ENCODE results near the gene FAM163B.

Gene FAM163B

DNA sequence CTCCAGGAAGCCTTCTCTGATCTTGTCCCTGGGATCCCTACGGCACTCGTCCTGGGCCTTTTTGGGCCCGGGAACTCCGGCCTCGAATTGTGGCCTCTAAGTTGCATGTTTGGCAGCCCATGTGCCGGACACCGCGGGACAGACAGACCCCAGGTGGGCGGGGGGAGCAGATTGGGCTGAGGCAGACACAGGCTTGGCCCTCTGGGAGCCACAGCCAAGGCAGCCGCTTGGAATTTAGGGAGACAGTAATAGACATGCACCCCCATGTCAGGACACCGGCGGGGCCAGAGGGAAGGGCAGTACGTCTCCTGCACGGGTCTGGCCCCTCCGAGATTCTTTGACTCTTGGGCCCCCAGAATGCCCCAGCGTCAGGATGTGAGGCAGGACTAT, 38.5 kb downstream of the FAM163B start:
- H3K4me2 ChIP-seq (ENCODE audit: low read length) = no peak overlapping the region
- TF ChIP-seq, protein P1, sequence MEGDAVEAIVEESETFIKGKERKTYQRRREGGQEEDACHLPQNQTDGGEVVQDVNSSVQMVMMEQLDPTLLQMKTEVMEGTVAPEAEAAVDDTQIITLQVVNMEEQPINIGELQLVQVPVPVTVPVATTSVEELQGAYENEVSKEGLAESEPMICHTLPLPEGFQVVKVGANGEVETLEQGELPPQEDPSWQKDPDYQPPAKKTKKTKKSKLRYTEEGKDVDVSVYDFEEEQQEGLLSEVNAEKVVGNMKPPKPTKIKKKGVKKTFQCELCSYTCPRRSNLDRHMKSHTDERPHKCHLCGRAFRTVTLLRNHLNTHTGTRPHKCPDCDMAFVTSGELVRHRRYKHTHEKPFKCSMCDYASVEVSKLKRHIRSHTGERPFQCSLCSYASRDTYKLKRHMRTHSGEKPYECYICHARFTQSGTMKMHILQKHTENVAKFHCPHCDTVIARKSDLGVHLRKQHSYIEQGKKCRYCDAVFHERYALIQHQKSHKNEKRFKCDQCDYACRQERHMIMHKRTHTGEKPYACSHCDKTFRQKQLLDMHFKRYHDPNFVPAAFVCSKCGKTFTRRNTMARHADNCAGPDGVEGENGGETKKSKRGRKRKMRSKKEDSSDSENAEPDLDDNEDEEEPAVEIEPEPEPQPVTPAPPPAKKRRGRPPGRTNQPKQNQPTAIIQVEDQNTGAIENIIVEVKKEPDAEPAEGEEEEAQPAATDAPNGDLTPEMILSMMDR (IDR thresholded peaks at IDR 0.05; ENCODE audit: low read length) = no peak
- no peak for TF ChIP-seq EZH2 (IDR thresholded peaks at IDR 0.05; ENCODE audit: borderline replicate concordance, low read length)
- no peaks in the 10 kb centered on the region for H3K36me3 ChIP-seq (ENCODE audit: insufficient read depth, low read length)
- H3K9me3 ChIP-seq (ENCODE audit: low read length) = no peaks in the 10 kb centered on the region
- no peaks in the 10 kb centered on the region for H3K79me2 ChIP-seq (ENCODE audit: insufficient read depth, low read length)
- H3K27me3 ChIP-seq (ENCODE audit: insufficient read depth, low read length) = peaks cover 5% of the 10 kb centered on the region; the same call in 1 of the 2 replicates
- no peak overlapping the region for H3K4me3 ChIP-seq (ENCODE audit: low read depth, low read length, poor library complexity, severe bottlenecking)
- no peaks in the 10 kb centered on the region for H3K4me1 ChIP-seq (ENCODE audit: insufficient read depth, low read length, severe bottlenecking)
- no peaks in the 10 kb centered on the region for H3K9me2 ChIP-seq (ENCODE audit: low read depth, low read length)
- no peaks in the 10 kb centered on the region for H4K20me1 ChIP-seq (ENCODE audit: insufficient read depth, low read length)
- H3F3A ChIP-seq (ENCODE audit: insufficient read depth, low read length) = no peaks in the 10 kb centered on the region
- no peak overlapping the region for H3K9ac ChIP-seq (ENCODE audit: low read length)
- H2AFZ ChIP-seq (ENCODE audit: low read length) = no peak overlapping the region
- H3K27ac ChIP-seq (ENCODE audit: low read depth, low read length, poor library complexity, severe bottlenecking) = no peak overlapping the region

DNA sequence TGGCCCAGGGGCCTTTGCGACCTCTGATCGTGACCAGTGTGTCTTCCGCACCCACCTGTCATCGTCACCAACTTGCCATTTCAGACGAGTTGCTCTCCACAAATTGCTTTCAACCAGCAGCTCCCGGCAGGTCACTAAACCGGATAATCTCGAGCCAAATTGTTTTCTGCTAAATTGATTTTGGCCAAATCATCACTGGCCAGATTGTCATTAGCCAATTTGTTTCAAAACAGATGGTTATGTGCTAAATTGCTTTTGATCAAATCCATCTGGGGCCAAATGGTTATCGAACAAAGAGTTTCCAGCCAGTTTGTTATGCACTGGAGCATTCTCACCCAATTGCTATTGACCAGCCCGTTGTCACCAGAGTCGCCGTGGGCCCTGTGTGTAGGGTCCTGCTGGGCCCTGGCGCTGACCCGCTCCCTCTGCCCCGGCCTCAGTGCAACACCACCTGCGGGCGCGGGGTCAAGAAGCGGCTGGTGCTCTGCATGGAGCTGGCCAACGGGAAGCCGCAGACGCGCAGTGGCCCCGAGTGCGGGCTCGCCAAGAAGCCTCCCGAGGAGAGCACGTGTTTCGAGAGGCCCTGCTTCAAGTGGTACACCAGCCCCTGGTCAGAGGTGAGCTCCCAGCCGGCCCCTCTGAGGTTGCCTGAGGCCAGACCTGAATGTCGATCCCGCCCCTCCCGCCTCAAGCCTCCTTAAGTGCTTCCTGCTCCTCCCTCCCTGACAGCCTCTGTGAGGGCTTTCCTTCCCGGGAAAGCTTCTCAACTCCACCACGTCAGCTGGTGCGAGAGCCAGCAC, 39.1 kb downstream of the FAM163B start:
- TF ChIP-seq, protein P1 (IDR thresholded peaks at IDR 0.05; ENCODE audit: low read length) = no peak
- no peak for TF ChIP-seq EZH2 (IDR thresholded peaks at IDR 0.05; ENCODE audit: borderline replicate concordance, low read length)
- H3K4me2 ChIP-seq (ENCODE audit: low read length) = no peak overlapping the region
- H3K27me3 ChIP-seq (ENCODE audit: insufficient read depth, low read length) = peaks cover 5% of the 10 kb centered on the region; the same call in 1 of the 2 replicates
- no peaks in the 10 kb centered on the region for H3F3A ChIP-seq (ENCODE audit: insufficient read depth, low read length)
- no peak overlapping the region for H3K4me3 ChIP-seq (ENCODE audit: low read depth, low read length, poor library complexity, severe bottlenecking)
- no peaks in the 10 kb centered on the region for H4K20me1 ChIP-seq (ENCODE audit: insufficient read depth, low read length)
- H3K27ac ChIP-seq (ENCODE audit: low read depth, low read length, poor library complexity, severe bottlenecking) = no peak overlapping the region
- H3K4me1 ChIP-seq (ENCODE audit: insufficient read depth, low read length, severe bottlenecking) = no peaks in the 10 kb centered on the region
- H2AFZ ChIP-seq (ENCODE audit: low read length) = no peak overlapping the region
- no peaks in the 10 kb centered on the region for H3K9me3 ChIP-seq (ENCODE audit: low read length)
- H3K9me2 ChIP-seq (ENCODE audit: low read depth, low read length) = no peaks in the 10 kb centered on the region
- H3K79me2 ChIP-seq (ENCODE audit: insufficient read depth, low read length) = no peaks in the 10 kb centered on the region
- H3K9ac ChIP-seq (ENCODE audit: low read length) = no peak overlapping the region
- no peaks in the 10 kb centered on the region for H3K36me3 ChIP-seq (ENCODE audit: insufficient read depth, low read length)

DNA sequence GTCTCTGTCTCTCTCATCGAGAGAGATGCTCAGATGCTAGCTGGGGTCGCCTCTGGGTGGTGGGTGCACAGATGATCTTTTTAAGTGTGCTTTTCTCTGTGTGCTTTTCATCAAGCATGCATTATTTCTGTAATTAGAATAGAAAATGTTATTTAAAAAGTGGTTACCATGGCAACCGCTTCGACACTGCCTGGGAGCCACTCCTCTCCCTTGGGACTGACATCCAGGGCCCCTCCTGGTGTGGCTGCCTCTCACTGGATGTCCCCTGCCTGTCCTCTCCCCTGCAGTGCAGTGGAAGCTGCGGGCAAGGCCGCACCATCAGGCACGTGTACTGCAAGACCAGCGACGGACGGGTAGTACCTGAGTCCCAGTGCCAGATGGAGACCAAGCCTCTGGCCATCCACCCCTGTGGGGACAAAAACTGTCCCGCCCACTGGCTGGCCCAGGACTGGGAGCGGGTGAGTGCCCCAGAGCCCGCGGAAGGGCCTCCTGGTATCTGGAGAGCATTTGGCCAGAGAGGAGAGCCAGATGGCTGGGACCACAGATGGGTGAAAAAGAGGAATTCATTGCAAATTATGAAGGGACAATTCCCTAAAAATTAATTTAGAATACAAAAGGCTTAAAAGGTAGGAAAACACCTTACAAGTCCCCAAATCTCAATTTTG, 39.9 kb downstream of the FAM163B start:
- Histone ChIP-seq H3F3A (ENCODE audit: insufficient read depth, low read length) (no peaks in the 10 kb centered on the region), H3K27ac (ENCODE audit: low read depth, low read length, poor library complexity, severe bottlenecking) (no peak overlapping the region), H3K4me1 (ENCODE audit: insufficient read depth, low read length, severe bottlenecking) (no peaks in the 10 kb centered on the region), H3K79me2 (ENCODE audit: insufficient read depth, low read length) (no peaks in the 10 kb centered on the region), H2AFZ (ENCODE audit: low read length) (no peak overlapping the region), H4K20me1 (ENCODE audit: insufficient read depth, low read length) (no peaks in the 10 kb centered on the region), H3K9ac (ENCODE audit: low read length) (no peak overlapping the region), H3K4me2 (ENCODE audit: low read length) (no peak overlapping the region), H3K9me3 (ENCODE audit: low read length) (no peaks in the 10 kb centered on the region), H3K9me2 (ENCODE audit: low read depth, low read length) (no peaks in the 10 kb centered on the region), H3K4me3 (ENCODE audit: low read depth, low read length, poor library complexity, severe bottlenecking) (no peak overlapping the region), H3K36me3 (ENCODE audit: insufficient read depth, low read length) (no peaks in the 10 kb centered on the region), H3K27me3 (ENCODE audit: insufficient read depth, low read length) (peaks cover 5% of the 10 kb centered on the region; the same call in 1 of the 2 replicates)
- no peak for TF ChIP-seq EZH2 (IDR thresholded peaks at IDR 0.05; ENCODE audit: borderline replicate concordance, low read length)
- TF ChIP-seq, protein P1 (IDR thresholded peaks at IDR 0.05; ENCODE audit: low read length) = no peak
